GM18858 (cell line): ENCODE measurements around the gene HPN.

Source experiments
- ATAC-seq: cut with Tn5 transposase; IDR thresholded peaks from one replicate; pipeline ENCODE4 v1.9.1; 2021; ENCODE audit not compliant: unreplicated experiment

HPN gene

GRCh38 chr19:35060160-35060855 lies 18.8 kb downstream of the HPN start:
- ATAC-seq, result no peak

GRCh38 chr19:35061583-35062373 lies 20.3 kb downstream of the HPN start:
- ATAC-seq, result no peak

GRCh38 chr19:35062942-35063341 lies 21.4 kb downstream of the HPN start:
- no peak for ATAC-seq

- ATAC-seq, result no peak
Observed at GRCh38 chr19:35063940-35064818, 22.7 kb downstream of the HPN start.

- ATAC-seq, result no peak
Observed at GRCh38 chr19:35065574-35065973, 24.1 kb downstream of the HPN start.

- ATAC-seq, result no peak
Observed at GRCh38 chr19:35066121-35066520, 24.6 kb downstream of the HPN start.

- no peak for ATAC-seq
Observed at GRCh38 chr19:35066691-35067563, 25.4 kb downstream of the HPN start.

GRCh38 chr19:35068941-35069634 lies 27.6 kb downstream of the HPN start:
- ATAC-seq, result no peak

- ATAC-seq, result no peak
Observed at GRCh38 chr19:35069696-35070095, 28.2 kb downstream of the HPN start.

GRCh38 chr19:35070471-35070870 lies 28.9 kb downstream of the HPN start:
- ATAC-seq, result no peak

- no peak for ATAC-seq
Observed at GRCh38 chr19:35073516-35073915, 32.0 kb downstream of the HPN start.

GRCh38 chr19:35073941-35074340 lies 32.4 kb downstream of the HPN start:
- no peak for ATAC-seq

- ATAC-seq, result no peak
Observed at GRCh38 chr19:35074426-35075201, 33.1 kb downstream of the HPN start.

GRCh38 chr19:35075202-35076025 lies 33.9 kb downstream of the HPN start:
- ATAC-seq, result no peak

- no peak for ATAC-seq
Observed at GRCh38 chr19:35076026-35076370, 34.5 kb downstream of the HPN start.

- ATAC-seq, result no peak
Observed at GRCh38 chr19:35076657-35077056, 35.1 kb downstream of the HPN start.

- ATAC-seq, result no peak
Observed at GRCh38 chr19:35077411-35078223, 36.1 kb downstream of the HPN start.

GRCh38 chr19:35079826-35080225 lies 38.3 kb downstream of the HPN start:
- ATAC-seq, result no peak
